ENCODE results near the gene CBLC. TPM values are rescaled to one million over a fixed set of nuclear protein-coding genes. Genes with fewer than 3 reads are reported as not detected.

CBLC gene
- total RNA-seq, 1 experiment from 2014 or later, result 20.5 TPM

DNA sequence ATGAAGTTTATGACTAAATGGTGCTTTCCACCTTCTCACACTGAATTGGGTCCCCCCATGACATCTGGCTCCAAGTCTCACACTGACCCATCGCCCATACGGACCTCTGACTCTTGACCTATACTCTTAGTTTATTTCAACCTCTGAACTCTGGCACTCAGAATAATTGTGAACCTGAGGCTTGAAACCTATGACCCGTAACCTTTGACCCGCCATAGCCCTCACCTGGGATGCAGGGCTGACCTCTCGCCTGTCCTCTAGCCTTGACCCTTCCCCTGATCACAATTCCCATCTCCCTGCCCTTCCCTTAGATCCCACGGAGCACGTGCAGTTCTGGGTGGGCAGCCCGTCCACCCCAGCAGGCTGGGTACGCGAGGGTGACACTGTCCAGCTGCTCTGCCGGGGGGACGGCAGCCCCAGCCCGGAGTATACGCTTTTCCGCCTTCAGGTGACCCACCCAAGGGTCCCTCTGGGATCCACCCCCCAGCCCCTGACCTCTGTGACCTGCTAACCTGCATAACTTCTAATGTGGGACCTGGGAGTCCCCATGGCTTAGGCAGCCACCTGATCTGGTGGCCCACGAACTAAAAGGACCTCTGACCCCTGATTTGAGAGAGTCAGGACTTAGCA lies 36.3 kb downstream of the CBLC start:
- ChIA-PET CTCF (interaction anchor here (1.0 to 2.1 kb wide), 7 partner anchors 10 to 90 kb away, joined by 4 to 7 read pairs (median 6); no protein-coding TSS in a partner anchor), POLR2A (no interaction called here)
- Mint-ChIP-seq H3K4me3 (no peak overlapping the region), H3K27ac (no peak overlapping the region), H3K27me3 (ENCODE audit: low read depth) (peaks cover 83% of the 10 kb centered on the region), H3K4me1 (peaks cover 18% of the 10 kb centered on the region), H3K9me3 (no peaks in the 10 kb centered on the region), H3K36me3 (peaks cover 28% of the 10 kb centered on the region)
- ATAC-seq, result no peak
- TF ChIP-seq NFATC4 (CRISPR knock-in tag; IDR thresholded peaks at IDR 0.05), result no peak
- TF ChIP-seq PRRX2 (CRISPR knock-in tag; IDR thresholded peaks at IDR 0.05), result no peak
- TF ChIP-seq ELF4 (CRISPR knock-in tag; IDR thresholded peaks at IDR 0.05; ENCODE audit: low read depth), result no peak
- TF ChIP-seq SMAD3 (CRISPR knock-in tag; IDR thresholded peaks at IDR 0.05; ENCODE audit: borderline replicate concordance), result no peak
- TF ChIP-seq, protein P1, sequence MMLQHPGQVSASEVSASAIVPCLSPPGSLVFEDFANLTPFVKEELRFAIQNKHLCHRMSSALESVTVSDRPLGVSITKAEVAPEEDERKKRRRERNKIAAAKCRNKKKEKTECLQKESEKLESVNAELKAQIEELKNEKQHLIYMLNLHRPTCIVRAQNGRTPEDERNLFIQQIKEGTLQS (CRISPR knock-in tag; conservative IDR thresholded peaks at IDR 0.05), result no peak
- no peak for TF ChIP-seq SMAD4 (CRISPR knock-in tag; IDR thresholded peaks at IDR 0.05)
- no peak for TF ChIP-seq ARID4B (CRISPR knock-in tag; IDR thresholded peaks at IDR 0.05; ENCODE audit: borderline replicate concordance)
- no peak for TF ChIP-seq ZNF232 (CRISPR knock-in tag; IDR thresholded peaks at IDR 0.05)
- TF ChIP-seq FOXJ3 (CRISPR knock-in tag; IDR thresholded peaks at IDR 0.05; ENCODE audit: borderline replicate concordance), result no peak
- TF ChIP-seq ZNF317 (CRISPR knock-in tag; IDR thresholded peaks at IDR 0.05; ENCODE audit: borderline replicate concordance, low read depth), result no peak
- TF ChIP-seq CREM (CRISPR knock-in tag; IDR thresholded peaks at IDR 0.05), result no peak
- TF ChIP-seq, protein P2, sequence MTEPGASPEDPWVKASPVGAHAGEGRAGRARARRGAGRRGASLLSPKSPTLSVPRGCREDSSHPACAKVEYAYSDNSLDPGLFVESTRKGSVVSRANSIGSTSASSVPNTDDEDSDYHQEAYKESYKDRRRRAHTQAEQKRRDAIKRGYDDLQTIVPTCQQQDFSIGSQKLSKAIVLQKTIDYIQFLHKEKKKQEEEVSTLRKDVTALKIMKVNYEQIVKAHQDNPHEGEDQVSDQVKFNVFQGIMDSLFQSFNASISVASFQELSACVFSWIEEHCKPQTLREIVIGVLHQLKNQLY (CRISPR knock-in tag; IDR thresholded peaks at IDR 0.05), result no peak
- no peak for TF ChIP-seq ZNF512 (CRISPR knock-in tag; IDR thresholded peaks at IDR 0.05; ENCODE audit: borderline replicate concordance)
- TF ChIP-seq, protein P3, sequence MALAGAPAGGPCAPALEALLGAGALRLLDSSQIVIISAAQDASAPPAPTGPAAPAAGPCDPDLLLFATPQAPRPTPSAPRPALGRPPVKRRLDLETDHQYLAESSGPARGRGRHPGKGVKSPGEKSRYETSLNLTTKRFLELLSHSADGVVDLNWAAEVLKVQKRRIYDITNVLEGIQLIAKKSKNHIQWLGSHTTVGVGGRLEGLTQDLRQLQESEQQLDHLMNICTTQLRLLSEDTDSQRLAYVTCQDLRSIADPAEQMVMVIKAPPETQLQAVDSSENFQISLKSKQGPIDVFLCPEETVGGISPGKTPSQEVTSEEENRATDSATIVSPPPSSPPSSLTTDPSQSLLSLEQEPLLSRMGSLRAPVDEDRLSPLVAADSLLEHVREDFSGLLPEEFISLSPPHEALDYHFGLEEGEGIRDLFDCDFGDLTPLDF (CRISPR knock-in tag; IDR thresholded peaks at IDR 0.05), result no peak
- no peak for DNase-seq (ENCODE audit: low spot score)

DNA sequence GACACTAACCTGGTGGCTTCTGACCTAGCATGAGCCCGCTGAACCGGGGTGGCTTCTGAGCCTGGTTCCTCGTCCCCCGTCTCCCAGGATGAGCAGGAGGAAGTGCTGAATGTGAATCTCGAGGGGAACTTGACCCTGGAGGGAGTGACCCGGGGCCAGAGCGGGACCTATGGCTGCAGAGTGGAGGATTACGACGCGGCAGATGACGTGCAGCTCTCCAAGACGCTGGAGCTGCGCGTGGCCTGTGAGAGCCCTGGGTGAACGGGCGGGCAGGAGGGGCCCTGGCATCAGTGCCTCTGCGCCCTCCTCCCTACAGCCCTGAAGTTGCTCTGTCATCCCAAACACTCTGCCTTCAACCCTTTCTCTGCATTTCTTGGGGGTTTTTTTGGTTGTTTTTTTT lies 36.8 kb downstream of the CBLC start:
- peaks cover 84% of the 10 kb centered on the region for H3K27me3 Mint-ChIP-seq (ENCODE audit: low read depth)
- POLR2A ChIA-PET, result no interaction called here
- no peaks in the 10 kb centered on the region for H3K9me3 Mint-ChIP-seq
- no peak for ATAC-seq
- CTCF ChIA-PET, result interaction anchor here (1.0 kb wide), 1 partner anchor 91 kb away, joined by 4 read pairs; no protein-coding TSS in a partner anchor
- H3K4me1 Mint-ChIP-seq, result peaks cover 13% of the 10 kb centered on the region
- H3K27ac Mint-ChIP-seq, result no peak overlapping the region
- DNase-seq (ENCODE audit: low spot score), result no peak
- H3K36me3 Mint-ChIP-seq, result peaks cover 31% of the 10 kb centered on the region
- H3K4me3 Mint-ChIP-seq, result no peak overlapping the region
- TF ChIP-seq FOXK1 (CRISPR knock-in tag; IDR thresholded peaks at IDR 0.05) (no peak), E2F5 (CRISPR knock-in tag; IDR thresholded peaks at IDR 0.05) (no peak), GABPB1 (CRISPR knock-in tag; IDR thresholded peaks at IDR 0.05) (no peak), ZNF219 (CRISPR knock-in tag; IDR thresholded peaks at IDR 0.05; ENCODE audit: borderline replicate concordance) (no peak), OVOL2 (CRISPR knock-in tag; IDR thresholded peaks at IDR 0.05; ENCODE audit: borderline replicate concordance) (no peak), SMAD4 (CRISPR knock-in tag; IDR thresholded peaks at IDR 0.05) (no peak), SOX15 (CRISPR knock-in tag; IDR thresholded peaks at IDR 0.05) (no peak), GRHL2 (CRISPR knock-in tag; IDR thresholded peaks at IDR 0.05; ENCODE audit: insufficient replicate concordance, severe bottlenecking) (no peak), HMGA2 (CRISPR knock-in tag; IDR thresholded peaks at IDR 0.05) (no peak)
- TF ChIP-seq, protein P4, sequence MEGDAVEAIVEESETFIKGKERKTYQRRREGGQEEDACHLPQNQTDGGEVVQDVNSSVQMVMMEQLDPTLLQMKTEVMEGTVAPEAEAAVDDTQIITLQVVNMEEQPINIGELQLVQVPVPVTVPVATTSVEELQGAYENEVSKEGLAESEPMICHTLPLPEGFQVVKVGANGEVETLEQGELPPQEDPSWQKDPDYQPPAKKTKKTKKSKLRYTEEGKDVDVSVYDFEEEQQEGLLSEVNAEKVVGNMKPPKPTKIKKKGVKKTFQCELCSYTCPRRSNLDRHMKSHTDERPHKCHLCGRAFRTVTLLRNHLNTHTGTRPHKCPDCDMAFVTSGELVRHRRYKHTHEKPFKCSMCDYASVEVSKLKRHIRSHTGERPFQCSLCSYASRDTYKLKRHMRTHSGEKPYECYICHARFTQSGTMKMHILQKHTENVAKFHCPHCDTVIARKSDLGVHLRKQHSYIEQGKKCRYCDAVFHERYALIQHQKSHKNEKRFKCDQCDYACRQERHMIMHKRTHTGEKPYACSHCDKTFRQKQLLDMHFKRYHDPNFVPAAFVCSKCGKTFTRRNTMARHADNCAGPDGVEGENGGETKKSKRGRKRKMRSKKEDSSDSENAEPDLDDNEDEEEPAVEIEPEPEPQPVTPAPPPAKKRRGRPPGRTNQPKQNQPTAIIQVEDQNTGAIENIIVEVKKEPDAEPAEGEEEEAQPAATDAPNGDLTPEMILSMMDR (IDR thresholded peaks at IDR 0.05), result no peak
- TF ChIP-seq, protein P5, sequence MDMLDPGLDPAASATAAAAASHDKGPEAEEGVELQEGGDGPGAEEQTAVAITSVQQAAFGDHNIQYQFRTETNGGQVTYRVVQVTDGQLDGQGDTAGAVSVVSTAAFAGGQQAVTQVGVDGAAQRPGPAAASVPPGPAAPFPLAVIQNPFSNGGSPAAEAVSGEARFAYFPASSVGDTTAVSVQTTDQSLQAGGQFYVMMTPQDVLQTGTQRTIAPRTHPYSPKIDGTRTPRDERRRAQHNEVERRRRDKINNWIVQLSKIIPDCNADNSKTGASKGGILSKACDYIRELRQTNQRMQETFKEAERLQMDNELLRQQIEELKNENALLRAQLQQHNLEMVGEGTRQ (CRISPR knock-in tag; IDR thresholded peaks at IDR 0.05), result no peak
